SK-MEL-5 (cell line): Measurements from ENCODE around the gene TFE3. TPM values are rescaled to one million over a fixed set of nuclear protein-coding genes. Genes with fewer than 3 reads are reported as not detected.

ENCODE experiments used
- DNase-seq: peaks from one replicate; pipeline ENCODE4 v3.0.0-alpha.2; 2016; ENCODE audit warnings: low read depth, low spot score
- in situ Hi-C: cut with HindIII; loops from 2 replicates; pipeline ENCODE4 v1.10.0; 2016; ENCODE audit warnings: low sequenced_read_pairs, high pct_unique_total_duplicates, low pct_unique_long_range_greater_than_20kb
- polyA plus RNA-seq, 2 experiments: library from polyadenylated mRNA; depleted of rRNA; stranded (reverse); fragments of >200 nt; gene quantifications; 2 replicates each; pipeline ENCODE4 v1.2.3, GENCODE V29; 2015
- total RNA-seq: library from RNA; depleted of rRNA; stranded (reverse); fragments of >200 nt; shearing (Covaris generic); gene quantifications from 2 replicates; pipeline ENCODE4 v1.2.3, GENCODE V29; 2014; rRNA removed

Gene TFE3, protein sequence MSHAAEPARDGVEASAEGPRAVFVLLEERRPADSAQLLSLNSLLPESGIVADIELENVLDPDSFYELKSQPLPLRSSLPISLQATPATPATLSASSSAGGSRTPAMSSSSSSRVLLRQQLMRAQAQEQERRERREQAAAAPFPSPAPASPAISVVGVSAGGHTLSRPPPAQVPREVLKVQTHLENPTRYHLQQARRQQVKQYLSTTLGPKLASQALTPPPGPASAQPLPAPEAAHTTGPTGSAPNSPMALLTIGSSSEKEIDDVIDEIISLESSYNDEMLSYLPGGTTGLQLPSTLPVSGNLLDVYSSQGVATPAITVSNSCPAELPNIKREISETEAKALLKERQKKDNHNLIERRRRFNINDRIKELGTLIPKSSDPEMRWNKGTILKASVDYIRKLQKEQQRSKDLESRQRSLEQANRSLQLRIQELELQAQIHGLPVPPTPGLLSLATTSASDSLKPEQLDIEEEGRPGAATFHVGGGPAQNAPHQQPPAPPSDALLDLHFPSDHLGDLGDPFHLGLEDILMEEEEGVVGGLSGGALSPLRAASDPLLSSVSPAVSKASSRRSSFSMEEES
- 17.0 and 20.0 TPM in 2 replicates for total RNA-seq
- polyA plus RNA-seq (2015; cell fraction: cytosol; rRNA removed) = 38.2 and 48.0 TPM in 2 replicates
- polyA plus RNA-seq (2015; cell fraction: nucleus; rRNA removed) = 26.4 and 34.8 TPM in 2 replicates

DNA sequence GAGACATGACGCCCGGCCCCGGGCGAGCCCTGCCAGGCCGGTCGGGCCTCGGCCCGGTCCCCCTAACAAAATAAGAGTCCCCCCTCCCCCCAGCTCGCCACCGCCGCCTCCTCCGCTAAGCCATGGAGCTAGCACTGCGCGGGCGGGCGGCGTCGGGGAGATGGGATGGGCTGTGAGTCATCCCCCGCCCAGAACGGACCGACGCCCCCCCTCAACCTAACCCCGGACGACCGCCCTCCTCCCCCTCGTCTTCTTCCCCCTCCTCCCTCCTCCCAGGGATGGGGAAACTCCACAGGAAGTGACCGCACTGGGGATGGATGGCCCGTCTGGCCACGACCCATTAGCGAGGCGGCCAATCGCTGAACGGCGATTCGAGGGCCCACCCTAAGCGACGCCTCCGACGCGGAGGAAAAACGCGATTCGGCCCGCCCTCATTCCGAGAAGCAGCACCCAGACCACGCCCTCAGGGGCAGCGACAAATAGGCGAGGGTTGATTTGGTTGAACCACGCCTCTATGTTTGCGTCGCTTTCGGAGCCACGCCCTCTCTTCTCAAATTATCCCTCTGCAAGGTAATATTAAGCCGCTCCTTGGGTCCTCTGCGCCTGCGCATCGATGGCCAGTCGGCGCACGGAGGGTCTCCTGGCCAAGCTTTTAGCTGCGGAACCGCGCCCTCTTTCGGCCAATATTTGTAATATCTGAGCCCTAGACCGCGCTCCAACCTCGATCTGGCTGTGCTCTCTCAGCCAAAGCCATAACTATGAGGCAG, at the start of gene TFE3:
TFE3 (minus strand) TSS at position 138 of the 767 bp plus-strand sequence; CDS start at position 7, 131 bp downstream.
- DNase-seq = peak; percentile 98
- in situ Hi-C loops = no loop called here

DNA sequence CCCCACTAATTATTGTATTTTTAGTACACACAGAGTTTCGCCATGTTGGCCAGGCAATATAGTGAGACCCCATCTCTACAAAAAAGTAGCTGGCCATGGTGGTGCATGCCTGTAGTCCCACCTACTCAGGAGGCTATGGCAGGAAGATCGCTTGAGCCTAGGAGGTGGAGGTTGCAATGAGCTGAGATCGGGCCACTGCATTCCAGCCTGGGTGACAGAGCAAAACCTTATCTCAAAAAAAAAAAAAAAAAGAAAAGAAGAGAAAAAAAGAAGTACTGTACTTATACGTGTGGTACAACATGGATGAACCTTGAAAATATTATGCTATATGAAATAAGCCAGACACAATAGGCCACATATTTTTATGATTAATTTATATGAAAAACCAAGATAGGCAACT, 46.4 kb upstream of the TFE3 start:
- in situ Hi-C loops = no loop called here
- DNase-seq = no peak

DNA sequence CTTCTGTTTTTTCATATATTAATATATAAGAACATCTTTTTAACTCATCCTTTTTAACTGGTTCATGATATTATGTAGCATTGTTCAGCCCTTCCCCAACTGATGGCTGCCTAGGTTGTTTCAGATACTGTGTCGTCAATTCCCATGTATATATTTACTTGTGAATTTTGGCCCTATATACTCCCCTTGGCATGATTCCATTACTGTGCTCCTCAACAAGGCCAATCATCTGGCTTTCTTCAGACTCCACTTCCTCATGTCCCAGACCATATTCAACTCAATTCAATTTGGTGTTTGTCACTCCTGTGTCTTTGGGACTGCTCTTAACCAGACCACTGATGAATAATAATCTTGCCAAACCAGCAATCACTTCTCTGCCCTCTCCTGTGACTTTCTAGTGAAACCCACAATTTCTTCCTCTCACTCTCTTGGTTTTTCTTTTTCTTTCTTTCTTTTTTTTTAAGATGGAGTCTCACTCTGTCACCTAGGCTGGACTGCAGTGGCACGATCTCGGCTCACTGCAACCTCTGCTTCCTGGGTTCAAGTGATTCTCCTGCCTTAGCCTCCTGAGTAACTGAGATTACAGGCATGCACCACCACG, 39.2 kb upstream of the TFE3 start:
- no peak for DNase-seq
- in situ Hi-C loops = no loop called here

DNA sequence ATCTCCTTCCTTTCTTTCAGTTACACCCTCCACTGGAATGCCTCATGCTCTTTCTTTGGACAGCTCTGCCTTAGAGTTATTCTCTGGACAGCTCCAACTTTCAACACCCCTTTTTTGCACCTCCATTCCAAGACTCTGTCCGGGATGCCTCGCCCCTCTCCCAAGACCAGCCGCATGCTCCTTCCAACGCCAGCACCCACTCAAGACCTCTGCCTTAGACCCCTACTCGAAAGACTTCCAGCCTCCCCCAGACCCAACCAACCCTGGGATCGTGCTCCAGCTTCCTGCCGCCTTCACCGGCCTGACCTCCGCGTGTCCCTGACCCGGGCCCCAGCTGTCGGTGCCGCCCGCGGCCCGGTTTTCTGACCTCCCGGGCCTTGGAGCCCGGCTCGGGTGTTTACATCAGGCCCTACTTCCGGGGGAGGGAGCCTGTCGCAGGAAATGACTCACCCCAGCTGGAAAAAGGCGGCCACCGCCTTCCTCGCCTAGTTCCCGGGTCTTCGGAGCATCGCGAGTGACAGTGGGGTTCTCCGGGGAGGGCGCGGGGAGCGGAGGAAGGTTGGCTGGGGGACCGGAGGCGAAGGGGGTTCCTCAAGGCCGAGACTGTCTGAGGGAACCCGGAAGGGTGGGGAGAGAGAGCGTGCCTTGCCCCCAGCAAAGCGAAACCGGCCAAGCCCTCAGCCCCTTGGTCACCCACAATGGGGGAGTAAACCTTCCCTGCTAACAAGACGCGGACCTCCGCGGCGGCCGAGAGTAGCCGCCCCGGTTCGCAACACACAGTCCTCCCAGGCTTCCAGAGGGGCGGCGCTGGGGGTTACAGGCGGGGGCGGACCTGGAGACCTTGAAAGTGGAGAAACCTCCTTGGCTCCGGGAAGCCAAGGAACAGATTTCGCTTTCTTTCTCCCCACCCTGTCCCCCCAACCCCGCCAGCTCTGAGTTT, 36.6 kb upstream of the TFE3 start, which contains the start of gene WDR45:
WDR45 (minus strand) TSS at position 399 of the 940 bp plus-strand sequence. CDS start 1,792 bp downstream, outside the sequence.
- in situ Hi-C loops = no loop called here

DNA sequence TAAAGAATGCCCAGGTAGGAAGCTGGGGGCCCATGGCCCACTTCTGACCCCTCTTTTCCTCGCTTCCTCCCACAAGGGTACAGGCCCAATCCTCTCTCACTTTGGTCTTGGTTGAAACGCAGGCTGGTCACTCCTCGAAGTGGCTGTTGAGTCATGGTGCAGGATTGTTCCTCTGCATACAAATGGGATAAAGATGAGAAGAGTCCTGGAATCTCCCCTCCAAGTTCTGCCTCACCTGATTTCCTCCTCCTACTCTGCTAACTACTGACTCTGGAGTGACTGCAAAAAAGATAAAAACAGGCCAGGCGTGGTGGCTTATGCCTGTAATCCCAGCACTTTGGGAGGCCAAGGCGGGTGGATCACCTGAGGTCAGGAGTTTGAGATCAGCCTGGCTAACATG, 34.8 kb upstream of the TFE3 start:
- DNase-seq = no peak
- in situ Hi-C loops = no loop called here

More for the DNA sequence above, 36.6 kb upstream of the TFE3 start, which contains the start of gene WDR45:
- DNase-seq = peak; percentile 63

DNA sequence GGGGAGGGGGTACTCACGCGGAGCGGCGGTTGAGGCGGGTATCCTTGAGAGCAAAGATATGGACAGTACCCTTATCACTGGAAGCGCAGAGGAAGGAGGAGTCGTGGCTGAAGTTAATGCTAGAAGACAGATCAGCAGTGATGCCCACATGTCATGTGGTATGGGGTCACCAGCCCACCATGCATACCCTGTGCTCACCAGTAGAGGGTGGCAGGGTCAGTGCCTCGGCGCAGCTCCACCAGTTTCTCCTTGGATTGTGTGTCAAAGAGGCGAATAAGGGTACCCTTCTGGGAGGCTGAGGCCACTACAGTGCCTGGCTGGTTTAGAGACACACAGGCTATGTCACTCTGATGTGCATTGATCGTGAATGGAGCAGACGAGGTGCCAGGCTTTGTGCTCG, 32.2 kb upstream of the TFE3 start:
- DNase-seq = no peak
- in situ Hi-C loops = no loop called here

DNA sequence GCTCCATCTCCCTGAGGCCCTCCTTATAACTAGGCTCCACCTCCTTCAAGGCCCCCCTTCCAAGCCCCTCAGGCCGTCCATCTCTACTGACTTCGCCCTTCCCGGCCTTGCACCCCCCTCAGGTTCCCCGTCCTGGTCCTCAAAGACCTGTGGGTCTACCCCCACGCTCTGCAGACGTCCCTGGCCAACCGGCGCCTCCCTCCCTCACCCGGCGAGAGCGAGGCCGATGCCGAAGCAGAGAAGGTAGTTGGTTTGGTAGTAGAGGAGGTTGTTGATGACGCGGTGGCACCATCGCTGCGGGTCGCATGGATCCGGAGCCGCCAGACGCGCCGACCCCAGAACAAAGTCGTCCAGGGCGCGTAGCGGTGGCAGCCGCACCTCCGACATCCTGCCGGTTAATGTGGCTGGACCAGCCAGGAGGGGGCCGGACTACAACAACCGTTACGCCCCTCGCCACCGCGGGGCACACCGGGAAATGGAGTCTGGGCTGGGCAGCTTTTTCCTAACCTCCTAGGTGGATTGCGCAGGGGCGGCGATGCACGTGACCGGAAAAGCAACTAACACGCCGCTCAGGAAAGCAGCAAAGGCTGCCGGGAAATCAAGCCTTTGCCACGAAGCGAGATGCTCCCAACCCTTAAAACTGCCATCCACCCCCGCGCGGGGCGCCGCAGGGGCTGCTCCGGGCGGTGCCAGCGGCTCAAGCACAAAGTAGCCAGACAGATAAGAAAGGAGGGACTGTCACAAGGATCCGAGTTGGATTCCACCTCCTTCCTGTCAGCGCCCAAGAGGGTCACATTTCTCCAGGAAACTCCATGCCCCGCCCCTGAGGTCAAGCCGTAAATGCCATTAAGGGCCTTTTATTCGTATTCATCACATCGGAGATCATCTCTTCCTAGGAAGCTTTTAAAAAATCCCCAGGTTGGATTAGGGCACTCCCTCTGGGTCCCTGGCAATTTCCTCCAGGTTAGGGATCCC, 30.7 kb upstream of the TFE3 start, which contains the start of gene PRAF2:
PRAF2 (minus strand) TSS at position 402 of the 975 bp plus-strand sequence; CDS start at position 387, 15 bp downstream.
- in situ Hi-C loops = no loop called here
- DNase-seq = peak; percentile 86

DNA sequence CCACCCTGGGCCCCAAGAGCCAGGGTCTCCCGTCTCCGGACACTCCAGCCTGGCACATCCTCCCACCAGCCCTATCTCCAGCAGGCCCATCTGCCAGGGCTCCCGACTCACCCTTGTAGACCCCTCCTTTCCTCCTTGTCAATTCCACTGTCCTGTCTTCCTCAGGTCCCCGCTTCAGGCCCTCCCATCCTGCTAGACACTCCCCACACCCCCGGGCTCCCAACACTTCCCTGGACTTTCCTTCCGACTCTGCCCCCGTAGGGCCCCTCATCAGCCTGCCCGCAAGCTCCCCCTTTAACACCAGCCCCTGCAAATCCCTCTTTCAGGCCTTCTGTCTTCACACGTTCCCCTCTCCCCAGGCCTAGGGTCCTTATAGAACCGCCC, 29.5 kb upstream of the TFE3 start:
- in situ Hi-C loops = no loop called here
- no peak for DNase-seq

DNA sequence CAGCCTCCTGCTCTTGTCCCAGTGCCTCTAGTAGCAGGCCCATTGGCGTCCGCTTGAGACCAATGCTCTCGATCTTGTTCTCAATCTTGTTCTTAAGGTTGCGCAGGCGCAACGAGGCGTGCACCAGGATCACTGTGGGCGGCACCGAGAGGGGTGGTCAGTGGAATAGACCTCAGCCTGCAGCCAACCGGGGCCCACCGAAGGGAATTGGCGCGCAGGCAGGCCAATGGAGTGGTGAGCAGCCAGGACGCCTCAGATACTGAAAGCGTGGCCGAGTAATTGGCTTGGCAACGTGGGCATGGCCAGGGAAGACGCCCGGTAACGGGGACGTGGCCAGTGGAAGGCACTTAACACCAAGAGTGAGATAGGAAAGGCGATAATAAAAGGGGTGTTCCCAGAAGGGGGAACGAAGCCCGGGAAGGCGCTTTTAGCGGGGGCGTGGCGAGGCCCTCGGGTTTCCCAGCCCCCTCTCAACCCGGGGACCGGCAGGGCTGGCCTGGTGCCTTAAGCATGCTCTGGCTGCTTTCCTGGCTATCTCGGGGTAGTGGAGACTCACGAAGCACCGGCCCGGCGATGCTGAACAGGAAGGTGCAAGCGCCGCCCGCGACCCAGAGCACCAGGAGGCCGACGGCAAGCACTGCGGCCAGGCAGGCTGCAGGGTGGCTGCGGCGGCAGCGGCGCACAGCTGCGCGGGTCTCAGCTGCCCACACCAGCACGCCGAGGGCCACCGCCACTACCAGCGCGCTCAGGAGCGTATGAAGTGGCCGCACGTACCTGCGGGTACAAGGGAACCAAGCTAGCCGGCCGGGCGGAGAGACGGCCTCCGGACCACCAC, 28.9 kb upstream of the TFE3 start:
- in situ Hi-C loops = no loop called here
- DNase-seq = no peak

DNA sequence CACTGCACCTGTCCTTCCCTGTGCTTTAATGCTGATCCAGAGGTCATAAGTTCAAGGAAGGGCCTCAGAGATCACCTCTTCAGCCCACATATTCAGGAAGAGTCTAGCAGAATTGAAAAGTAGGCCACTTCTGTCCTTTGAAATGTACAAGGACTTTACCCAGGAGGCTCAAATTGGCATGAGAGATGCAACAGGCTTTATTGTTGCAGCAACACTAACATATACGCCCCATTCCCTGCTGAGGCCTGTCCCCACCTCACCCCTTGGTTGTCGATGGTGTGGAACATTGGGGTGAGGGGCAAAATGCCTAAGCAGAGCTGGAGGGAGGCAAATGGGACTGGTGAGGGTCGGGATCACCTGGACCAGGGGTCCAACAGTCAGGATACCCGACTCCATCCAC, 27.8 kb upstream of the TFE3 start:
- in situ Hi-C loops = no loop called here
- no peak for DNase-seq

DNA sequence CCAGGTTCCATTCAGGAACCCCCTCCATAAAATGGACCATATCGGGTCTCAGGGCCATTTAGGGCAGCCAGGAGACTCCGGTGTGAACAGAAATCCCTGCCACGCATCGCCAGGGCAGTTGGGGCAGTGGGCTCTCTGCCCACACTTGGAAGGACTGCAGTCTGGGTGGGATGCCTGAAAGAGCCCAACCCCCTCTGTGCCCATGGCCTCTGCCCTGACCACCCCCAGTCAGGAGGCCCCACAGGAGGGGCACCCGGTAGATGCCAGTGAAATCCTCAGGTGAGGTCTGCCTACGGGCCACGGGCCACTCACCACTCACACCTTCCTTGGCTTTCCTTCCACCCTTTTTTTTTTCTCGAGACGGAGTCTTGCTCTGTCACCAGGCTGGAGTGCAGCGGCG, 25.9 kb upstream of the TFE3 start:
- in situ Hi-C loops = no loop called here
- DNase-seq = no peak

DNA sequence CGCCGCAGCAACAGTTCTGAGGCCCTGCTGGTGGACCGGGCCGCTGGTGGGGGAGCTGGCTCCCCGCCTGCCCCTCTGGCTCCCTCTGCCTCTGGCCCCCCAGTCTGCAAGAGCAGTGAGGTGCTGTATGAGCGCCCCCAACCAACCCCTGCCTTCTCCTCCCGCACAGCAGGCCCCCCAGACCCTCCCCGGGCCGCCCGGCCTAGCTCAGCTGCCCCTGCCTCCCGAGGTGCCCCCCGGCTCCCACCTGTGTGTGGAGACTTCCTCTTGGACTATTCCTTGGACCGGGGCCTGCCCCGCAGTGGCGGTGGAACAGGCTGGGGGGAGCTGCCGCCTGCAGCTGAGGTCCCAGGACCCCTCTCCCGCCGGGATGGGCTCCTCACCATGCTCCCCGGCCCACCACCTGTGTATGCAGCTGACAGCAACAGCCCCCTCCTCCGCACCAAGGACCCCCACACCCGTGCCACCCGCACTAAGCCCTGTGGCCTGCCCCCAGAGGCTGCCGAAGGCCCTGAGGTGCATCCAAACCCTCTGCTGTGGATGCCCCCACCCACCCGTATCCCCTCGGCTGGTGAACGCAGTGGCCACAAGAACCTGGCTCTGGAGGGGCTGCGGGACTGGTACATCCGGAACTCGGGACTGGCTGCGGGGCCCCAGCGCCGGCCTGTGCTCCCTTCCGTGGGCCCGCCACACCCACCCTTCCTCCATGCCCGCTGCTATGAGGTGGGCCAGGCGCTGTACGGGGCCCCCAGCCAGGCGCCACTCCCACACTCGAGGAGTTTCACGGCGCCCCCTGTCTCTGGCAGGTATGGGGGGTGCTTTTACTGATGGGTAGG, 24.3 kb upstream of the TFE3 start:
- in situ Hi-C loops = no loop called here
- DNase-seq = no peak

DNA sequence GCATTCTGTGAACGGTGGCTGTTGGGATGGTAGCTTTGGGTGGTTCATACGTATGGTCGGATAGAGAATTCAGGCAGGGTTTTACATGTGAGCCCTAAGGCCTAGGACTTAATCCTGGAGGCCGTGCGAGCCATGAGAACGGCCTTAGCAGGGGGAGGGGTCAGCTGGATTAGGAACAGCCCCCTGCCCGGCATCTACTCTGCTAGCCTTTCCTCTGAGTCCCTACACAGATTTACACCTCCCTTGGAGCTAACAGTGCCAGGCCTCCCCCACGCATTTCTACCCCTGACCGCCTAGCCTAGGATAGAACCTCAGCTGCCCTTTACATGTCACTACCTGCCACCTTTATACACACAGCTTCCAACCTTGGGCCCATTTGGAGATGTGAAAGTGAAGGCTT, 23.5 kb upstream of the TFE3 start:
- in situ Hi-C loops = no loop called here
- no peak for DNase-seq

DNA sequence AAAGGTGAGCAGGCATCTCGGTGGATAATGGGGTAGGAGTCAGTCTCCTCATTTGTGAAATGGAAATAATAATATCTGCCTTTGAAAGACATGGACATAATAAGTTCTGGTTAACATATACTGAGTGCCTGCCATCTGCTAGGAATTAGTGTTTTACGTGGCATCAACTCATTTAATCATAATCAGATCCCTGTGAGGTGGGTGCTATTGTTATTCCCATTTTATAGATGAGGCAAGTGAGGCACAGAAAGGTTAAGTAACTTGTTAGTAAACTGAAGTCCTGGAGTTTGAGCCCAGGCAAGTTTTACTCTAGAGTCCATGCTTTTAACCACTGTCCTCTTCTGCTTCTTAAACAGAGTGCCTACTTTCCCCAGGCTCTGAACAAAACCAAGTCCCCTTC, 23.1 kb upstream of the TFE3 start:
- DNase-seq = no peak
- in situ Hi-C loops = no loop called here
